ENCODE results near the gene POTEM.
"Not testable (repeated sequence)": the region's sequence is repeated elsewhere in the genome, so short reads cannot be mapped to it uniquely, and the experiment has no call there.

Gene POTEM

GRCh38 chr14:19038060-19038664 lies 70.9 kb downstream of the POTEM start:
- DNase-seq, result not testable (repeated sequence)

GRCh38 chr14:19038785-19039184 lies 71.6 kb downstream of the POTEM start:
- not testable (repeated sequence) for DNase-seq

GRCh38 chr14:19043384-19043783 lies 76.2 kb downstream of the POTEM start:
- not testable (repeated sequence) for DNase-seq

All from AML-193 (cell line).